Measurements from ENCODE around the gene KRT73. TPM values are rescaled to one million over a fixed set of nuclear protein-coding genes. Genes with fewer than 3 reads are reported as not detected.

The KRT73 gene
- total and polyA plus RNA-seq, 2 donors (not counting 3 experiments of a cell fraction or from before 2014, with no cell fraction given): not detected

GRCh38 chr12:52657250-52657902 is 39.0 kb upstream of the KRT73 start:
- H3K79me2 ChIP-seq (ENCODE audit: control insufficient read depth, insufficient read depth, low read length): no peaks in the 10 kb centered on the region
- H3K27me3 ChIP-seq (ENCODE audit: control insufficient read depth in 2 of 2, insufficient read depth in 2 of 2, low read length in 2 of 2): peaks cover 3% of the 10 kb centered on the region in 2 experiments
- H4K20me1 ChIP-seq (replicated peaks; ENCODE audit: control insufficient read depth, extremely low read depth, insufficient read depth, low read length): no peaks in the 10 kb centered on the region
- H3K4me1 ChIP-seq (ENCODE audit: control insufficient read depth, extremely low read depth, insufficient read depth, low read length): no peaks in the 10 kb centered on the region
- no peaks in the 10 kb centered on the region for H3K36me3 ChIP-seq (ENCODE audit: control insufficient read depth in 2 of 2, extremely low read depth in 1 of 2, insufficient read depth in 2 of 2, low read length in 2 of 2)
- H3K4me2 ChIP-seq (ENCODE audit: insufficient read depth, low read length): no peak overlapping the region
- ChIA-PET CTCF (interaction anchor here (1.1 to 1.9 kb wide), 2 partner anchors 18 to 24 kb away, joined by 3 to 5 read pairs; no protein-coding TSS in a partner anchor), POLR2A (no interaction called here)
- H3K4me3 ChIP-seq (replicated peaks in 1 of 3; ENCODE audit: insufficient read depth in 1 of 3, low read depth in 1 of 3, low read length in 3 of 3): no peak overlapping the region
- H3K9me3 ChIP-seq (replicated peaks; ENCODE audit: control insufficient read depth, insufficient read depth, low read length): no peaks in the 10 kb centered on the region
- H2AFZ ChIP-seq (ENCODE audit: low read depth, low read length): no peak overlapping the region
- BruUV-seq (replicated peaks): no TSS peak
- DNase-seq (ENCODE audit: low read depth, low spot score) (no peak), FAIRE-seq (no peak)
- intact Hi-C loops (cut with micrococcal nuclease): no loop called here
- no peak for TF ChIP-seq GATA2 (IDR thresholded peaks at IDR 0.05; ENCODE audit: insufficient read depth, insufficient read length, low read depth, low read length)
- no peak for TF ChIP-seq POLR2A (IDR thresholded peaks at IDR 0.05; ENCODE audit: low read depth, low read length)
- no peak for TF ChIP-seq JUN (IDR thresholded peaks at IDR 0.05; ENCODE audit: borderline replicate concordance, insufficient read depth, insufficient read length, low read depth)
- TF ChIP-seq MAX (IDR thresholded peaks at IDR 0.05; ENCODE audit: insufficient read depth, insufficient read length): no peak
- TF ChIP-seq MYC (IDR thresholded peaks at IDR 0.05; ENCODE audit: low read depth, low read length): no peak
- TF ChIP-seq, protein P1, sequence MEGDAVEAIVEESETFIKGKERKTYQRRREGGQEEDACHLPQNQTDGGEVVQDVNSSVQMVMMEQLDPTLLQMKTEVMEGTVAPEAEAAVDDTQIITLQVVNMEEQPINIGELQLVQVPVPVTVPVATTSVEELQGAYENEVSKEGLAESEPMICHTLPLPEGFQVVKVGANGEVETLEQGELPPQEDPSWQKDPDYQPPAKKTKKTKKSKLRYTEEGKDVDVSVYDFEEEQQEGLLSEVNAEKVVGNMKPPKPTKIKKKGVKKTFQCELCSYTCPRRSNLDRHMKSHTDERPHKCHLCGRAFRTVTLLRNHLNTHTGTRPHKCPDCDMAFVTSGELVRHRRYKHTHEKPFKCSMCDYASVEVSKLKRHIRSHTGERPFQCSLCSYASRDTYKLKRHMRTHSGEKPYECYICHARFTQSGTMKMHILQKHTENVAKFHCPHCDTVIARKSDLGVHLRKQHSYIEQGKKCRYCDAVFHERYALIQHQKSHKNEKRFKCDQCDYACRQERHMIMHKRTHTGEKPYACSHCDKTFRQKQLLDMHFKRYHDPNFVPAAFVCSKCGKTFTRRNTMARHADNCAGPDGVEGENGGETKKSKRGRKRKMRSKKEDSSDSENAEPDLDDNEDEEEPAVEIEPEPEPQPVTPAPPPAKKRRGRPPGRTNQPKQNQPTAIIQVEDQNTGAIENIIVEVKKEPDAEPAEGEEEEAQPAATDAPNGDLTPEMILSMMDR (IDR thresholded peaks at IDR 0.05; ENCODE audit: extremely low read depth in 1 of 2, insufficient read depth in 1 of 2, low read depth in 1 of 2, low read length in 2 of 2): no peak
- no peak for TF ChIP-seq EZH2 (IDR thresholded peaks at IDR 0.05; ENCODE audit: borderline replicate concordance, low read depth, low read length, severe bottlenecking)
- no peak for TF ChIP-seq FOS (IDR thresholded peaks at IDR 0.05; ENCODE audit: borderline replicate concordance, insufficient read depth, low read length)
- TF ChIP-seq POLR2AphosphoS5 (IDR thresholded peaks at IDR 0.05; ENCODE audit: insufficient read depth, low read depth, low read length): no peak
- no peak overlapping the region for H3K27ac ChIP-seq (ENCODE audit: insufficient read depth, low read depth, low read length)
- dilution Hi-C loops (cut with MboI; ENCODE audit: extremely low pct_ligation_motif_present, low sequenced_read_pairs): no loop called here
- H3K9ac ChIP-seq (replicated peaks; ENCODE audit: extremely low read depth, insufficient read depth, low read length): no peak overlapping the region
- H3K9me1 ChIP-seq (replicated peaks; ENCODE audit: control insufficient read depth, extremely low read depth, insufficient read depth, low read length): no peaks in the 10 kb centered on the region
